Liver (tissue), 3 donors: ENCODE data around the gene CYP1B1.

Experiments used
- GABPA ChIP-seq, 2 donors: IDR thresholded peaks in 1 of 2; conservative IDR thresholded peaks in 1 of 2; 2 replicates each; pipeline ENCODE4 v1.6.1; 2016; ENCODE audit warnings: antibody characterized with exemption in 2 of 2, mild to moderate bottlenecking in 1 of 2, moderate library complexity in 1 of 2
- NR2F2 ChIP-seq: IDR thresholded peaks from 2 replicates; pipeline ENCODE4 v1.6.1; 2016; ENCODE audit warnings: antibody characterized with exemption
- ZBTB33 ChIP-seq: IDR thresholded peaks from 2 replicates; pipeline ENCODE4 v1.6.1; 2016; ENCODE audit warnings: antibody characterized with exemption
- TF ChIP-seq, protein P1 (sequence below): fragments of 150-350 bp; IDR thresholded peaks from 2 replicates; pipeline ENCODE4 v1.5.1; 2017; ENCODE audit warnings: improper control_type of control experiment, low read depth, low read length; ENCODE audit not compliant: missing input control
- donor health status: healthy.
- donor health status: healthy.

DNA sequence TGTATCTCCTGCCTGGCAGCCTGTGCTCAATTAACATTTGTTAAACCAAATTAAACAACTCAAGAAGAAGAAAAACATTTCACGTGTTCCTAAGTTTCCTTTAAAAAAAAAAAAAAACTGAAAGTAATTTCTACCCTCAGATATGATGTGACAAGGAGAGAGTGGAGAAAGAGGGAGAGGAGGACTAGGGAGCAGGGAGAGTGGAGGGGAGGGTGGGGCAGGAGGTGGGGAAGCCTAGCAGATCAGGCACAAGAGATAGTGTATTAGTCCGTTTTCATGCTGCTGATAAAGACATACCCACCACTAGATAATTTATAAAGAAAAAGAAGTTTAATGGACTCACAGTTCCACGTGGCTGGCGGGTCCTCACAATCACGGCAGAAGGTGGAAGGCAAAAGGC lies 46.4 kb downstream of the CYP1B1 start:
- TF ChIP-seq, protein P1, sequence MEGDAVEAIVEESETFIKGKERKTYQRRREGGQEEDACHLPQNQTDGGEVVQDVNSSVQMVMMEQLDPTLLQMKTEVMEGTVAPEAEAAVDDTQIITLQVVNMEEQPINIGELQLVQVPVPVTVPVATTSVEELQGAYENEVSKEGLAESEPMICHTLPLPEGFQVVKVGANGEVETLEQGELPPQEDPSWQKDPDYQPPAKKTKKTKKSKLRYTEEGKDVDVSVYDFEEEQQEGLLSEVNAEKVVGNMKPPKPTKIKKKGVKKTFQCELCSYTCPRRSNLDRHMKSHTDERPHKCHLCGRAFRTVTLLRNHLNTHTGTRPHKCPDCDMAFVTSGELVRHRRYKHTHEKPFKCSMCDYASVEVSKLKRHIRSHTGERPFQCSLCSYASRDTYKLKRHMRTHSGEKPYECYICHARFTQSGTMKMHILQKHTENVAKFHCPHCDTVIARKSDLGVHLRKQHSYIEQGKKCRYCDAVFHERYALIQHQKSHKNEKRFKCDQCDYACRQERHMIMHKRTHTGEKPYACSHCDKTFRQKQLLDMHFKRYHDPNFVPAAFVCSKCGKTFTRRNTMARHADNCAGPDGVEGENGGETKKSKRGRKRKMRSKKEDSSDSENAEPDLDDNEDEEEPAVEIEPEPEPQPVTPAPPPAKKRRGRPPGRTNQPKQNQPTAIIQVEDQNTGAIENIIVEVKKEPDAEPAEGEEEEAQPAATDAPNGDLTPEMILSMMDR = no peak
- TF ChIP-seq GABPA (IDR thresholded peaks at IDR 0.05 in 1 of 2, conservative IDR thresholded peaks at IDR 0.05 in 1 of 2) (no peak), ZBTB33 (no peak), NR2F2 (no peak)
